Activated T-helper 1 cell treated with Interleukin-2 at 50 U/mL for 16 hours (primary cell): Measurements from ENCODE around the gene OTOP3.
"Not testable (repeated sequence)": the region's sequence is repeated elsewhere in the genome, so short reads cannot be mapped to it uniquely, and the experiment has no call there.

ENCODE experiments used
- DNase-seq: peaks from one replicate; pipeline ENCODE4 v3.0.0-alpha.2; 2020; ENCODE audit warnings: low read depth

OTOP3 gene

DNA sequence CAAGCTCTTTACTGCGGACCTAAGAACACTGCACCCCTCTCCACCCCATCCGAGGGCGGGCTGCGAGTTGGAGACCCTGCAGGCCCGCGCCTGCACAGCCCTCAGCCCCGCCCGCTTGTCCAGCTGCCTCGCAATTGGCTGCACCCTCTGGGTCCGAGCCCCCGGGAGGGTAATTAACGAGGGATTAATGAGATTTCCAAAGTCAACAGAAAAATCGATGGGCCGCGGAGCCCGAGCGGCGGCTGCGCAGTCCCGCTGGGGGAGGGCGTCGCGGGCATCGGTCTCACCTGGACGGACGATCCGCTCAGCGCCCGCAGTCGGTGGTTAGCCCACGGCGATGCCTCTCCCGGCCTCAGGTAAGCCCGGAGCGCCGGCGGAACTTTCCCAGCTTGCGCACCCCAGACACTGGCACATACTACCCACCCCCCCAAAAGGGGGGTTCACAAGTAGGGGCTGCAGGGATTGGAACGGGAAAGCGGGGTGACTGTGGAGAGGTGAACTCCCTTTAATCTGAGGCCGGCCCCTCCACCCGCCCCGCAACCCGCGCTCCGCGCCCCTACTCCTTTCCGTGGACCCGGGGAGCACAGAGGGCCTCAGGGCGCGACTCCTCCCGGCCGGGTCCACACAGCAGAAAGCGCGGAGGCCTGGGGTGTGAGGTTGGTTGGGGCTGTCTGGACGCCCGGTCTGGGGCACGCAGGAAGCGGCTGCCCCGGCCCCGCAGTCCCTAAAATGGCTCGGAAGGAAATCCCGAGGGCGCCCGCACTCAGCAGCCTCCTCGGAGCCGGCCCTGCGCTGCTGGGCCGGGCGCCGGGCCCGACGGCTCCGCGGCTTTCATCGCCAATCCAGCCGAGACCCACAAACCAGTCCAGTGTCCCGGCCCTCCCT lies at the start of gene OTOP3:
OTOP3 (plus strand) TSS at position 314 of the 885 bp plus-strand sequence; CDS start at position 338, 24 bp downstream.
- DNase-seq: no peak

DNA sequence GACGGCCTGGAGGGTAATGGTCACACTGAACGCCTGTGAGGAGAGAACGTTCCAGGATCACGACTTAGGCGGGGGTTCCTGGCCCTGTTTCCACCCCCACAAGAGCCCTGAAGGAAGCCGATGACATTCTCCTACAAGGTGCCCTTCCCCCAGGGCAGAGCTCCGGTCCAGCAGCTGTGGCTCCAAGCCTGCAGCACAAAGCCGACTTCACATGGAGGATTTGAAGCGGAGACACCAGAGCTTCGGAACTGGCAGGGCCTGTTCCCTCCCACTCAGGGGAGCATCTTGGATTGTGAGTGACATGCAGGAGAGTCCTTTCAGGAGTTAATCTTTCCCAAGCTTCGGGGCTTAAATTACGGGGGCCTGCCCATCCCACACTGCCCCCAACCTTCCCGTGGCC lies 47.2 kb upstream of the OTOP3 start:
- DNase-seq: no peak

GRCh38 chr17:74890554-74890953 lies 45.1 kb upstream of the OTOP3 start:
- DNase-seq: no peak

- no peak for DNase-seq
Measured at GRCh38 chr17:74892013-74892841, 43.5 kb upstream of the OTOP3 start.

- DNase-seq: no peak
Measured at GRCh38 chr17:74892974-74893911, 42.5 kb upstream of the OTOP3 start, which contains the start of gene FADS6. TSS of gene FADS6 (minus strand) at chr17:74893633. CDS start at chr17:74893595, 38 bp downstream.

DNA sequence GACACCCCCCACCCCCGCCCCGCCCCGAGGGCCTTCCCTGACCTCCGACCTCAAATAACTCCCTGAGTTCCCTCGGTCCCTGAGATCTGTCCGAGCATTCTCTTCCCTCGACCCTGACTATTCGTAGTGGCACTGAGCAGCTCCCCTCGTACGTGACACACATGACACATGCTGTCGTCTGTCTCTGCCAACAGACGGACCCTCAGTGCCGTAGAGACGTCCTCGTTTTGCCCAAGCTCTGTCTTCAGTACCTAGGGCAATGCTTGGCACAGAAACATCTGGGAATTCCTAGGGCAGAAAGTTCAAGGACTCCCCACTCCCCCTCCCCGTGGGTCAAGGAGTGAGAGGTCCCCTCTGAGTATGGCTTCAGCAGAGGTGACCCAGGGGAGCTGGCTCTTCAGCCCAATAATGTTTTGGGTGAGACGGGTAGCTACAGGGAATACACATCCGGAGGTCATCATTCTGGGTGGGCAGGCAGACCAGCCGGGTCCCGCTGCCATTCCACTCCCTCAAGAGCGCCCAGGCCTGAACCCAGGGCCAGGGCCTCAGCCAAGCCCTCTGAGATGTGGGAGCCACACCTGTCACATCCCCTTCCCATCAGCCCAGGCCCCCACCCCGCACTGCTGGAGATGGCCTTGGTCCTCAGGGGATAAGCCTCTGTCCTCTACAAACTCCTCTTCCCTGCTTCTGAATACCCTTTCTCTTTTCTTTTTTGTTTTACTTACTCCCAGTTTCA lies 41.6 kb upstream of the OTOP3 start:
- DNase-seq: no peak

- DNase-seq: no peak
Measured at GRCh38 chr17:74898376-74898946, 37.2 kb upstream of the OTOP3 start.

GRCh38 chr17:74900208-74900607 lies 35.5 kb upstream of the OTOP3 start:
- no peak for DNase-seq

DNA sequence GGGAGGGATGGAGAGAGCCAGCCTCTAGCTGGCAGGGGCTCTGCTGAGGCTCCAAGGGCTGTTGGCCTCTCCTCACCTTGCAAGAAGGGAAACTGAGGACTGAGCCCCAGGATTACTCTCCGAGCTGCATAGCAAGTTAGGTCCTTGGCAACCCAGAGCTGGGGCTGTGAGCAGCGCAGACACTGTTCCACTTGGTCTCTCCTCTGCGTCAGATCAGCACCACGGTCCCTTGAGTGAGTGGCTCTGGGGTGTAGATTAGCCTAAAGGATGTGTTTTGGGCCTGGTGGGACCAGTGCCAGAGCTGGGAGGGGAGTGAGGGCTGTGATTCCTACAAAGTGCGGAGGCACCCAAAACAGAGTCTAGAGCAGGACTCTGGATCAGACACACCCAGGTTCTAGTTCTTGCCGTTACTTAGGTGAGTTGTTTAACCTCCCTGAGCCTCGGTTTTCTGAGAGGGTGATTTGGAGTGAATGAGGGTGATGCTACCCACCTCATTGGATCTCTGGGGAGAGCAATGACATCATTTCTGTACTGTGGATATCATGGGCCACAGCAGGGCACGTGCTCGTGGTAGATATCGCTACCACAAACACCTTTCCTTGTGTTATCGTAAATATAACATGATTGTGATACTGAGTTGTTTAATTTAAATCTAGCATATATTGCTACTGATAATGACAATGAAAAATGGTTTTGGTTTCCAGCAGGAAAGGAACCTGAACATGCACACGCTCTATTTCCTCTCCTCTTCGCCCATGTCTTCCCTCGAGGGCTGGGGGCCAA lies 34.2 kb upstream of the OTOP3 start:
- DNase-seq: no peak

DNA sequence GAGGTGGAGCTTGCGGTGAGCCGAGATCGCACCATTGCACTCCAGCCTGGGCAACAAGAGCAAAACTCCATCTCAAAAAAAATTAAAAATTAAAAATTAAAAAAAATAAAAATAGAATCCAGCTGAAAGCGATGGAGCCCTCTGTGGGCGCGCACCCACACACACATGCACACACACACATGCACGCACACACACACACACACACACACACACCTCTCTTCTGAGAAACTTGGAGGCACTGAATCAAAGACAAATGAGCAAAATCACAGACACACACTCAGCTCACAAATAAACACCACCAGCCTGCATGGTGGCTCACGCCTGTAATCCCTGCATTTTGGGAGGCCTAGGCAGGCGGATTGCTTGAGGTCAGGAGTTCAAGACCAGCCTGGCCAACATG lies 32.7 kb upstream of the OTOP3 start:
- no peak for DNase-seq

- no peak for DNase-seq
Measured at GRCh38 chr17:74903671-74904070, 32.0 kb upstream of the OTOP3 start.

GRCh38 chr17:74904687-74905409 lies 30.9 kb upstream of the OTOP3 start:
- DNase-seq: no peak

GRCh38 chr17:74906214-74906793 lies 29.4 kb upstream of the OTOP3 start:
- not testable (repeated sequence) for DNase-seq

GRCh38 chr17:74907012-74907411 lies 28.7 kb upstream of the OTOP3 start:
- no peak for DNase-seq

DNA sequence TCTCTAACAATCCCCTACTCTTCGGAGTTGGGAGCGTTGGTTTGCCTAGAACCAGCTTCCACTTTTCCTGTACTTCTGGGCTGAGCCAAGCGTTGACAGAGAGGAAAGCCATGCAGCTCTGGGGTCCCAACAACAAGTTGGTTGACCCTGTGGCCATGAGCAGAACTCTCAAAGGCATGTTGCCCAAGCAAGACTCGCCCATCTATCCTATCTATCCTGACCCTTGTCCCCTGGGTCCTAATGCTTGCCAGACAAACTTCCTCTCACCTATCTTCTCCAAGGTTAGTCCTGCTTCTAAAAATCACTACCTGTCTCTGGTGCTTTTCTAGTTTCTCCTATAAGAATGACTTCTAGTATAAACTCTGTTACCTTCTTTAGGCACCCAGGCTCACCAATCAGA lies 26.6 kb upstream of the OTOP3 start:
- DNase-seq: not testable (repeated sequence)

DNA sequence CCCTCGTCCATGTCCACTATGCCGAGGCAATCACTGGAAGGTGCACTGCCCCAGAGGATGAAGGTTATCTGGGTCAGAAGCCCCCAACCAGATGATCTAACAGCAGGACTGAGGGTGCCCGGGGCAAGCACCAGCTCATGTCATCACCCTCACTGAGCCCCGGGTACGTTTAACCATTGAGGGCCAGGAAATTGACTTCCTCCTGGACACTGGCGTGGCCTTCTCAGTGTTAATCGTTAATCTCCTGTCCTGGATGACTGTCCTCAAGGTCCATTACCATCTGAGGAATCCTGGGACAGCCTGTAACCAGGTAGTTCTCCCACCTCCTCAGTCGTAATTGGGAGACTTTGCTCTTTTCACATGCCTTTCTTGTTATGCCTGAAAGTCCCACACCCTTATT lies 24.3 kb upstream of the OTOP3 start:
- not testable (repeated sequence) for DNase-seq

GRCh38 chr17:74916136-74916850 lies 19.4 kb upstream of the OTOP3 start:
- DNase-seq: no peak

DNA sequence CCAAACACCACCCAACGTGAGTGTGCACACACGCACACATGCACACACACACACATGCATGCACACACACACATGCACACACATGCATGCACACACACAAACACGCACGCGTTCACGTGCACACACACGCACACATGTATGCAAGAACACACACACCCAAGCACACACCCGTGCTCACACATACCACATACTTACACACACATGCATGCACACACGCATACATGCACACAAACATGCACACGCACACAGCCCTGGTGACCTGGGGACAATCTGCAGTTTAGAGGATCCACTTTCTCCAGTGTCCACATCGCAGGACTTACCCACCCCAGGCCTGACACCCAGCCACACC lies 18.9 kb upstream of the OTOP3 start:
- DNase-seq: no peak
